Transverse colon (tissue), 4 donors: ENCODE data around the gene ENKUR. TPM values are rescaled to one million over a fixed set of nuclear protein-coding genes. Genes with fewer than 3 reads are reported as not detected.
"Not testable (repeated sequence)": the region's sequence is repeated elsewhere in the genome, so short reads cannot be mapped to it uniquely, and the experiment has no call there.

Experiments used
- DNase-seq: peaks from one replicate; pipeline ENCODE4 v3.0.0-alpha.2; 2019
- H3K27ac ChIP-seq, 4 donors: fragments of 200-600 bp; sonication (generic); 2 replicates each; pipeline ENCODE4 v1.5.1; 2016 to 2018; ENCODE audit warnings: inconsistent platforms in 4 of 4
- H3K27me3 ChIP-seq: fragments of 200-600 bp; sonication (generic); 2 replicates; pipeline ENCODE4 v1.5.1; 2017; ENCODE audit warnings: inconsistent platforms
- H3K36me3 ChIP-seq, 4 donors: fragments of 200-600 bp; sonication (generic); 2 replicates each; pipeline ENCODE4 v1.5.1; 2017 to 2019; ENCODE audit warnings: inconsistent platforms in 4 of 4
- H3K4me1 ChIP-seq, 4 donors: fragments of 200-600 bp; sonication (generic); 2 replicates each; pipeline ENCODE4 v1.5.1; 2017 to 2020; ENCODE audit warnings: inconsistent platforms in 4 of 4
- H3K4me3 ChIP-seq, 4 donors: fragments of 200-600 bp; sonication (generic); 1 replicate in 1 of 4; 2 replicates in 3 of 4; pipeline versions ENCODE4 v1.5.1 to v1.6.1; 2017 to 2019; ENCODE audit warnings: inconsistent platforms in 4 of 4
- H3K9me3 ChIP-seq, 2 donors: fragments of 200-600 bp; sonication (generic); 2 replicates each; pipeline ENCODE4 v1.5.1; 2017 to 2019; ENCODE audit warnings: inconsistent platforms in 2 of 2
- CTCF ChIP-seq, 5 experiments: fragments of 200-600 bp in 3 of 5; fragments of 450-650 bp in 2 of 5; sonication (generic) in 3 of 5; IDR thresholded peaks; 1 replicate in 2 of 5; 2 replicates in 3 of 5; pipeline ENCODE4 v1.5.1; 2016 to 2017; ENCODE audit warnings: antibody characterized with exemption in 5 of 5, inconsistent platforms in 3 of 5, mild to moderate bottlenecking in 2 of 5, moderate library complexity in 1 of 5
- EP300 ChIP-seq: sonication (generic); formaldehyde crosslinking; IDR thresholded peaks from one replicate; pipeline ENCODE4 v1.6.1; 2017; ENCODE audit warnings: antibody characterized with exemption, low read depth
- POLR2A ChIP-seq: fragments of 450-650 bp; IDR thresholded peaks from one replicate; pipeline ENCODE4 v1.6.1; 2016; ENCODE audit warnings: antibody characterized with exemption, mild to moderate bottlenecking, moderate library complexity
- POLR2AphosphoS5 ChIP-seq, 3 donors: sonication (generic); formaldehyde crosslinking; IDR thresholded peaks; one replicate each; pipeline ENCODE4 v1.6.1; 2016; ENCODE audit warnings: antibody characterized with exemption in 3 of 3
- WGBS, 2 donors: methylation state at CpG; one replicate each; pipeline ENCODE4 v1.1.5; 2018; ENCODE audit warnings: low coverage in 1 of 2; 5-methylcytosine and 5-hydroxymethylcytosine counted together
- in situ Hi-C, 4 donors: fragments of 200-750 bp; cut with MboI; loops; one replicate each; pipeline versions ENCODE4 v1.15.0 to v1.15.1; 2017; ENCODE audit warnings: low sequenced_read_pairs in 3 of 4, low pct_ligation_motif_present in 1 of 4, low pct_unique_long_range_greater_than_20kb in 1 of 4
- intact Hi-C: fragments of 100-400 bp; cut with DNase I; formaldehyde crosslinking; loops from one replicate; pipeline ENCODE4 v1.15.1; 2023; ENCODE audit warnings: low total_unique reads
- total RNA-seq, 4 donors: library from RNA; depleted of rRNA; stranded (reverse); fragments of >200 nt; gene quantifications; one replicate each; pipeline ENCODE4 v1.1.0, GENCODE V29; 2016

The ENKUR gene
- total RNA-seq, 4 donors from 2014 or later: 1.1 TPM; not detected in 3

DNA sequence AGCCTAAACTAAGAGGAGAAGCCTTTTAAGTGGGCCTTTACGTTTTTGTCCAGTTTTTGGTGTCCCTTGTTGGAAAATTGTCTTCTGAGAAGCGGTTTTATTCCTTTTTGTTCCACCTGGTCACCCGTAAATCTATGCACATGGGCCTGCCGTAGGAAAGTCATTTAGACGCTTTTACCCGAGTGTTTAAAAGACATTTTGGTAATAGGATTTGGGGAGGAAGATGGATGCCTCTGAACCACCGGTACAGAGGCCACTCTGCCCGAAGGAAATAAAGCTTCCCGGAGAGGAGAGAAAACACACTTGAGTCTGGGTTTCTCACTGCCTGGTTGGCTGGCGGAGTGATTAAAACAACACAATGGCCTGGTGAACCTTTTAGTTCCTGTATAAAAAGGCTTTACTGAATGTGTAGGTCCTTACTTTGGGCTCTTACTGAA is 1.2 kb upstream of the ENKUR start:
- intact Hi-C loops: no loop called here
- in situ Hi-C loops: loop anchor here in 1 of 4 donors (10.0 kb wide), 1 partner anchor 292 kb away; the partner anchor contains the start of gene ARHGAP21
- peak; percentile 24 for DNase-seq
- Histone ChIP-seq H3K4me3 (peak overlapping the region; percentile 51 to 92 (median 62)), H3K9me3 (no peaks in the 10 kb centered on the region), H3K36me3 (no peaks in the 10 kb centered on the region), H3K4me1 (peaks cover 0 to 18% (median 14%) of the 10 kb centered on the region in 4 donors), H3K27me3 (no peaks in the 10 kb centered on the region), H3K27ac (peak overlapping the region; percentile 94 to 98 (median 96))
- 4 to 7% methylated on average over 10 of the region's 10 CpGs for WGBS, 2 donors
- TF ChIP-seq POLR2AphosphoS5 (IDR thresholded peaks at IDR 0.05): no peak
- TF ChIP-seq POLR2A: no peak
- TF ChIP-seq EP300: no peak
- TF ChIP-seq CTCF (IDR thresholded peaks at IDR 0.05): no peak

- Histone ChIP-seq H3K36me3 (no peaks in the 10 kb centered on the region), H3K27ac (peak within 1 kb of the TSS; percentile 94 to 98 (median 96)), H3K4me1 (peaks cover 0 to 18% (median 14%) of the 10 kb centered on the region in 4 donors), H3K9me3 (no peaks in the 10 kb centered on the region), H3K4me3 (peak within 1 kb of the TSS; percentile 51 to 92 (median 62)), H3K27me3 (no peaks in the 10 kb centered on the region)
- peak; percentile 98 for DNase-seq
- in situ Hi-C loops: loop anchor here in 1 of 4 donors (10.0 kb wide), 1 partner anchor 292 kb away; the partner anchor contains the start of gene ARHGAP21
- intact Hi-C loops: no loop called here
- peak; percentile 87 to 92 (median 91) for TF ChIP-seq POLR2AphosphoS5 (IDR thresholded peaks at IDR 0.05)
- no peak for TF ChIP-seq EP300
- peak; percentile 90 for TF ChIP-seq POLR2A
- no peak for TF ChIP-seq CTCF (IDR thresholded peaks at IDR 0.05)
- WGBS, 2 donors: 0 to 2% methylated on average over 2 to 66 of the region's 69 CpGs
These were observed 607 bp upstream of the ENKUR start, which contains the start of gene THNSL1 for GRCh38 chr10:25016376-25017153. TSS of gene THNSL1 (plus strand) at chr10:25016612. CDS start at chr10:25023224, 6,612 bp downstream.

DNA sequence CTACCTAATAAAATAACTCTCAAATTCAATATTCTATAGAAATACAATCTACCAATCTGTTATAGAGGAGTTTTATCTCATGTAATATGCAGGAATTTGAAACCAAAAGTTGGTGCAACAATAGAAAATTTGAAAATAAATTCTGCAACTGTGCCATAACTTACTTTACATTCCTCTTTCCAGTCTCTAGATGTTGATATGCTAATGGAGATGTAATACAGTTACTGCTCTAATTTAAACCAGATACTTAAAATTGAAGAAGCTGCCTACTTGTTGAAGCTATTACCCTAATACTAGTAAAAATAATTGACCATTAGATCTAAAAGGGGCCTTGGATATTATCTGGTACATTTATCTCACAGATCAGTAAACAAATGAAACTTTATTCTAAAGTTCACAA is 1.4 kb downstream of the ENKUR start:
- intact Hi-C loops (no loop called here), in situ Hi-C loops (loop anchor here in 1 of 4 donors (10.0 kb wide), 1 partner anchor 290 kb away; the partner anchor contains the start of gene ARHGAP21)
- no peak overlapping the region for H3K27ac ChIP-seq
- no peaks in the 10 kb centered on the region for H3K36me3 ChIP-seq
- H3K4me3 ChIP-seq: no peak overlapping the region
- DNase-seq: no peak
- H3K9me3 ChIP-seq: no peaks in the 10 kb centered on the region
- H3K4me1 ChIP-seq: peaks cover 0 to 18% (median 14%) of the 10 kb centered on the region in 4 donors
- H3K27me3 ChIP-seq: no peaks in the 10 kb centered on the region
- no peak for TF ChIP-seq CTCF (IDR thresholded peaks at IDR 0.05)
- no peak for TF ChIP-seq POLR2A
- TF ChIP-seq POLR2AphosphoS5 (IDR thresholded peaks at IDR 0.05): no peak
- no peak for TF ChIP-seq EP300

GRCh38 chr10:25011591-25011990 is 4.4 kb downstream of the ENKUR start:
- H3K27me3 ChIP-seq, intact Hi-C loops, H3K36me3 ChIP-seq, H3K4me1 ChIP-seq, H3K27ac ChIP-seq, H3K9me3 ChIP-seq, DNase-seq, H3K4me3 ChIP-seq: not testable (repeated sequence)
- 82 to 92% methylated on average over 2 of the region's 2 CpGs for WGBS, 2 donors
- in situ Hi-C loops: loop anchor here in 1 of 4 donors (10.0 kb wide), 1 partner anchor 287 kb away; the partner anchor contains the start of gene ARHGAP21
